Stimulated activated CD4-positive, alpha-beta T cell treated with anti-CD3 and anti-CD28 coated beads, TNF-alpha, amount 100 ng/mL, for 4 hours (primary cell): ENCODE results near the gene PRKRA.
A peak's percentile ranks its signal among the peaks of the same experiment; 100 is the strongest.
"Not testable (repeated sequence)": the region's sequence is repeated elsewhere in the genome, so short reads cannot be mapped to it uniquely, and the experiment has no call there.

Experiments
- DNase-seq, 3 experiments: peaks; one replicate each; pipeline ENCODE4 v3.0.0-alpha.2; 2020; ENCODE audit warnings: low read depth in 3 of 3

The PRKRA gene

DNA sequence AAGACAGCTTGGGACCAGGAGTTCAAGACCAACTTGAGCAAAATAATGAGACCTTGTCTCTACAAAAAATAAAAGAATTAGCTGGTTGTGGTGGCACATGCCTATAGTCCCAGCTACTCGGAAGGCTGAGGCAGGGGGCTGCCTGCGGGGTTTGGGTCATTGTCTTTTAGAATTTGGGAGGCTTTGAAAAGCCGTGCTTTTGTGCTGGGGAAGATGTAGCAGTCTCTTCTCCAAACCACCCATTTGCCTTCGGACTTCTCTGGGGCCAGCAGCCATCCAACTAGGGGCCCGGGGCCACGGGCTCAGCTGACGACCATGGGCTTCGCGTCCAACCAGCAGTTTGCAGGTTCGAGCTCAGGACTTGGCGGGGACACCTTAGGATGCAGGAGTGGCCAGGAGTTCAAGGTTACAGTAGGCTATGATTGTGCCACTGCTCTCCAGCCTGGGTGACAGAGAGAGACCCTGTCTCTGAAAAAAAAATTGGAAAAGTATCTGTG, 6.5 kb upstream of the PRKRA start:
- no peak for DNase-seq

DNA sequence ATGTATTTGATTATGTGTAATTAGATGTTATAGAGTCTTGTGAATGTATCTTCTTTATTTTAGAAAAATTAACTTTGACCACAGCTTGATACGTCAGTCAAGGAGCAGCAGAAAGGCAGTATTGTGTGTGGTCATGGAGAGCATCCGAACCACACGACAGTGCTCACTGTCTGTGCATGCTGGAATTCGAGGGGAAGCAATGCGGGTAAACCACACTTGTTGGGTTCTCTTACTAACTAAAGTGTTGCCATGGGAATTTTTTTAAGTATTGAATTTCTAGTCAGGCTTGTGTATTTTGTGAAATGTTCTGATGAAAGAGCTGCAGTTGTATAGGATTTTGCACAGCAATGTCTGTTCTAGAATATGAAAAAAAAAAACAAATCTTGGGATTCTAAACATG, 5.0 kb upstream of the PRKRA start:
- DNase-seq = no peak

- DNase-seq = no peak
These were observed 1.9 kb upstream of the PRKRA start for GRCh38 chr2:178452870-178453269.

DNA sequence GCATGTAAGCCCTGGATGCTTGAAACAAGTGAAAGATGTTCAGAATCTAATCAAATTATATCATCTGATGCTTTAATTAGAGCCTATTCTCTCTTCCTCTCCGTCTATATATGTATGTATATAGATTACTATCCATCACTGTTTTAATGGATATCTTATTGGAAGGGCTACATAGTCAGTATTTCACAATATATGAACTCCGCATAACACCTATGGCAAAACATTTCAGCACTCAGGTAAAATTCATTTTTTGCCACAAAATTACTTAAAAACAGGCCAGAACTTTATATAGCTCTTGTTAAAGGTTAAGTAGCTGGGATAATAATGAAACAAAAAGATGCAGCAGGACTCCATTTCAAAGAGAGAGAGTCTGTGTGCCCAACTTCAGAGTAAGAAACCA, 1.4 kb upstream of the PRKRA start:
- DNase-seq = no peak

- no peak for DNase-seq
These were observed 526 bp downstream of the PRKRA start for GRCh38 chr2:178450524-178450773.

DNA sequence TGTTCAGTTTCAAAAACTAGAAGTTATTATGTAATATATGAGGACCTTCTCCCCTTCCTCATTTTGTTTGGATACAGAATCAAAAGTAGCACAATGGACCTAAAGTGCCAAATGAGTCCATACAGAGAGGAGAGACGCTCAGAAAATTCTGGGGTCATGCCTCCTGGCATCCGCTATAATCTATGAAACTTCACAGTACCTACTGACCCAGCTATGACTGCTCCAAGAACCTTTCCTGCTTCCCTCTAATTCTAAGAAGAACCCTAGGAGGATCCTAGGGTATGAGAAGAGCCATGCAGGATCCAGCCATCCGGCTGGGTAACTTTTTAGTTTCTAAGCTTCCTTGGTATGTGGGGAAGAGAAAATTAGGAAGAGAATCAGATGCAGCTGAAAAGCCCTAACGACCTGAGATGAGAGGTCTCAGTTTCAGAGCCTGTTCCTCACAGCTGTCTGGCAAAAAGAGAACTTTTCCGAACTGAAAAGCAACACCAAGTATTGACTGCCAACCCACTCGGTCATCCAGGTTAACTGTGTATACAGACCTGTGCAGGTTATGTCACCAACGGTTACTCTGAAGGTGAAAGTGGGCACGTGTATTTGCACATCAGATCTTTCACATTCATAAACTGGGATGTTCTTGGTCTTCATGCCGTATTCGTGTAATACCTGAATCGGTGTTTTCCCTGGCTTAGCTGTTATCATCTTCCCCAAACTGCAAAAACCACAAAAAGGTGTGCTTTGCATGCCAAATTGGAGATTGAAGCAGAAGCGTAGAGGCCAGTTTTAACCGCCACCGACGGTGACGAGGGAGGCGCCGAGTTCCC, 1.1 kb downstream of the PRKRA start:
- DNase-seq = no peak

DNA sequence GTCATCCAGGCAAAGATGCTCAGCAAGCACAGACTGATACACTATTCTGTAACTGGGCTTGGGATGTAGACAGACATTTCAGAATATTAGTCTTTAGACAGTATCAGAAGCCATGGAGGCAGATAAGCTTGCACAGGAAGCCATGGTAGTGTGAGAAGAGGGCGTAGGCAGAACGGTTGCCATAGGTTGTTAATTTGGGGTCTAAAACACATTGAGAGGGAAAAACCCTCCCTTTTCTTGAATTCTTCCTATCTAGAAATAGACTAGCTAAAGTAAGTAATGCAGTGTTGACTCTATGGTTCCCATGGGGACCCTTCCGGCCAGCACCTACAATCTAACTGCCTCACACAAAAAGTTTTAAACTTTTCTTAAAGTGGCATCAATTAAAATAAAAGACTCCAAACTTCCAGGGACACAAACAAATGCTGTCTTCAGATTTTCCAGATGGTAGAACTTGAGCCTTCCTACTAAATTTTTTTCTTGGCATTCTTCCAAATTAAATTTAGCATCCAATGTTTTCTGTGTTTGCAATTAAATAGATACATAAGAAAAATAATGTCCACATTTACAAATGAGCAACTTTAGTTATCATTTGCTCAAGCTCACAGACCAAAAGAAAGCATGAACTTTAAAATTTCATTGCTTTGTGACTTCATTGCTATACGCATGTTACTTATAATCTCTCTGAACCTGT, 1.9 kb downstream of the PRKRA start:
- DNase-seq = no peak

- no peak for DNase-seq
These were observed 9.5 kb downstream of the PRKRA start for GRCh38 chr2:178441426-178441825.

DNA sequence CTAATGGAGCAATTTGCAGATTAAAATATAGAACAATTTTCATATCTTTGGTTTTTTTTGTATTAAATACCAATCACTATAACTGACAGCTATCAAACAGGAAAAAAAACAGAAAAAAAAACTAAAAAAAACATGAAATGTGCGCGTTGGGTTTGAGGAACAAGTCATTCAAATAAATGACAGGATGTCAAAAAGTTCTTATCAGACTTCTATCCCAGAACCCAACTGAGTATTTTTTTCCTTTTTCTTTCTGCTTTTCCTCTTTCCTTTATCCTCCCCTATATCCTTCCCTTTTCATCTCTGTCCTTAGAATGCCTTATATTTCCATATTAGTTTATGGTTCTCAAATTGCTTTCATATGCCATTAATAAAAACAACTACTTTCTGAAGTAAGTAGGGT, 14.3 kb downstream of the PRKRA start:
- DNase-seq = no peak

DNA sequence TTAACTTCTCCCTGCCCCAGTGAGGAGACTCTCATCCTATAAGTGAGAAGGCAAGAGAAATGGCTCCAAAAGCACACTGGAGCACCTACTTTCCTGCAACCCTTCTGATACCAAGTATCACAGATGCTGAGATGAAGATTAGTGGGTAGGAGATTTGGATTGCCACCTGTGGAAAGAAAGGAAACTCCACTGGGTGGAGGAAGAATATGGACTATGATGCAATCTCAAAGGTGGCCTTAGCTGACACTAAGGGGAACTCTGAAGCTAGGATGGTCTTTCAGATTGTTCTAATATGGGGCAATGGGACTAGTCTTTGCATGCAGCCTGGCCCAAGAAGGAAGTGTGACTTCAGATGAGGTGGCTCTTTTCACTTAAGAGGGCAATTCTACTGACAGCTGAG, 21.6 kb downstream of the PRKRA start:
- DNase-seq = no peak

GRCh38 chr2:178428396-178428806, 22.6 kb downstream of the PRKRA start:
- no peak for DNase-seq

DNA sequence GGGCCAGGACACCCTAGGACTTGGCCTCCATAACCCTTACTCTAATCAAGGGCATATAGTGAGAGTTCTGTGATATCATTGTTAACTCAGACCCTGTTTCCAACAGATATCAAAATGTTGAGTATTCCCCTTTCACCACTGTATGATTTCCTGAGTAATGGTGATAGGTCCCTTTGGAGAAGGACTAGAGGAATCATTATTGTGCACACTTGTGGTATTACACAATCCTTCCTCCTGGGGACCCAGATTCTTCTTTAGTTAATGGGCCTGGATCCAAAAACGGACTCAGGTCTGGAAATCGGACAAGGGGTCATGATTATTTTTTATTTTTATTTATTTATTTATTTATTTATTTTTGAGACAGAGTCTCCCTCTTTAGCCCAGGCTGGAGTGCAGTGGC, 23.5 kb downstream of the PRKRA start:
- no peak for DNase-seq

- no peak for DNase-seq
These were observed 24.6 kb downstream of the PRKRA start for GRCh38 chr2:178426388-178426787.

- DNase-seq = no peak
These were observed 25.6 kb downstream of the PRKRA start for GRCh38 chr2:178425255-178425827.

- DNase-seq = not testable (repeated sequence)
These were observed 27.2 kb downstream of the PRKRA start for GRCh38 chr2:178423746-178424145.

- no peak for DNase-seq
These were observed 28.9 kb downstream of the PRKRA start for GRCh38 chr2:178422097-178422496.

DNA sequence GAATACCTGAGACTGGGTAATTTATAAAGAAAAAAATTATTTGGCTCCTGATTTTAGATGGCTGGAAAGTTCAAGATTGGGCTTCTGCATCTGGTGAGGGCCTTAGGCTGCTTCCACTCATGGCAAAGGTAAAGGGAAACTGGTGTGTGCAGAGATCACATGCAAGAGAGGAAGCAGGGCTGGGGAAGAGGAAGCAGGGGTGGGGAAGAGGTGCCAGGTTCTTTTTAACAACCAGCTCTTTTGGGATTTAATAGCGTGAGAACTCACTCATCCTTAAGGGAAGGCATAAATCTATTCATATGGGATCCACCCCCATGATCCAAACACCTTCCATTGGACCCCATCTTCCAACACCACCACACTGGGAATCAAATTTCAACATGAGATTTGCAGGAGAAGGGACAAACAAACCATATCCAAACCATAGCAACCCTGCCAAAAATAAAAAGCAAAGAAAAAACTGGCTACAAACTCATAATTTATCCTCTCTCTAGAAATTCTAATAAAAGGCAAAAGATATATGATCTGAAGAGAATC, 30.4 kb downstream of the PRKRA start:
- DNase-seq = no peak

GRCh38 chr2:178419123-178419522, 31.9 kb downstream of the PRKRA start:
- no peak for DNase-seq

DNA sequence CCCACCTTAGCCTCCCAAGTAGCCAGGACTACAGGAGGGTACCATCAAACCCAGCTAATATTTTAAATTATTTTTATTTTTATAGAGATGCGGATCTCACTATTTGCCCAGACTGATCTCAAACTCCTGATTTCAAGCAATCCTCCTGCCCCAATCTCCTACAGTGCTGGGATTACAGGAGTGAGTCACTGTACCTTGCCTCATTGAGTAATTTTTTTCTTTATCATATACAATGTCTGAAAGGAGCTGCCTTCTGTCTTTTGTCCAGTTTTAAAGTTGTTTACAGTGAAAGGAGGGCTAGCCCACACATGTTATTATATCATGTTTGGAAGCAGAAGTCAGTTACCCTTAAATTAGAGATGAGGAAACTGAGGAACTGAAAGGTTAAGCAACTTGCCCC, 32.5 kb downstream of the PRKRA start:
- DNase-seq = no peak

GRCh38 chr2:178417916-178418315, 33.1 kb downstream of the PRKRA start:
- DNase-seq = no peak

DNA sequence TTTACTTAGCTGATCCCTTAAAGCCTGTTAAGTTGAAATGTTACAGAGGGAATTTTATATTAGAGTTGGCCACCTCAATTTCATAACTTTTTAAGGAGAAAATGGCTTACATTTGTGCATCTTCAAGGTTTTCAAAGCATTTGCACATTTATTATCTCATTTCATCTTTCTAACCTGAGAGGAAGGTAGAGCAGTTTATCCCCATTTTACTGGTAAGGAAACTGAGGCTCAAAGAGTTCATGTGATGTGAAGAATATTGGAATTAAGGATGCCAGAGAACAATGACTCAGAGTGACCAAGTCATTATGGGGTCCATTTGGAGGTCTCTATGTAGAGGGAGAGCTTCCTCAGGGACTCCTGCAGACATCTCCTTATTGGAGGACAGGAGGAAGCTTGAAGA, 35.0 kb downstream of the PRKRA start:
- DNase-seq = no peak

GRCh38 chr2:178414266-178415247, 36.4 kb downstream of the PRKRA start:
- peak; percentile 42 to 55 (median 51) for DNase-seq
